ENCODE data around the gene TC2N. TPM values are rescaled to one million over a fixed set of nuclear protein-coding genes. Genes with fewer than 3 reads are reported as not detected.

The TC2N gene
- polyA plus RNA-seq, 1 donor from 2014 or later = 2.1 TPM

DNA sequence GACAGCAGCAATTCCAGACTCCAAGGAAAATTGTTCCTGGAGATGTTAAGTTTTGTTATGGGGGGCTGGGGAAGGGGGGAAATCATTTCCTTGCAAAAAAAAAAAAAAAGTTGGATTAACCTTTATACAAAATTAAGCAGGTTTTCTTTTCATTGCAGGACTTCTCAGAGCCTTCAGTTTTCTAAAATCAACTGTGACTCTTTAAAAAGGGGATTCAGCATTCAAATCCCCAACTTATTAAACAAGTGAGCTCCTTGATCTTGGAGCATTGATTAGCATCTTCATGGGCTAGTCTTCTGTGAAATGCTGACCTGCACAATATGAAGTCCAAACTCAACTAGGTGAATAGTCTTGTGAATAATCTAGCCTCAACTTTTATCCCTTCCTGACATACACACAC lies 7.1 kb downstream of the TC2N start:
- no peaks in the 10 kb centered on the region for H3K27me3 ChIP-seq (ENCODE audit: insufficient read depth, low read depth, low read length)
- H3K4me2 ChIP-seq (ENCODE audit: low read length) = no peak overlapping the region
- H3F3A ChIP-seq (ENCODE audit: insufficient read depth, low read length, poor library complexity, severe bottlenecking) = no peaks in the 10 kb centered on the region
- no peak overlapping the region for H3K27ac ChIP-seq (ENCODE audit: low read length)
- no peaks in the 10 kb centered on the region for H3K36me3 ChIP-seq (ENCODE audit: insufficient read depth, low read length)
- no peaks in the 10 kb centered on the region for H3K9me2 ChIP-seq (ENCODE audit: insufficient read depth, low read length)
- H3K9me3 ChIP-seq (ENCODE audit: low read length) = no peaks in the 10 kb centered on the region
- H3K9ac ChIP-seq (ENCODE audit: low read length) = no peak overlapping the region
- TF ChIP-seq MXI1 (conservative IDR thresholded peaks at IDR 0.05; ENCODE audit: poor library complexity, severe bottlenecking) (no peak), EZH2 (IDR thresholded peaks at IDR 0.05; ENCODE audit: borderline replicate concordance, insufficient read depth, low read length, poor library complexity, severe bottlenecking) (no peak), TAF1 (IDR thresholded peaks at IDR 0.05; ENCODE audit: low read depth) (no peak), EP300 (conservative IDR thresholded peaks at IDR 0.05; ENCODE audit: poor library complexity, severe bottlenecking) (no peak), SMC3 (conservative IDR thresholded peaks at IDR 0.05; ENCODE audit: poor library complexity) (no peak), POLR2AphosphoS5 (IDR thresholded peaks at IDR 0.05) (no peak), RAD21 (conservative IDR thresholded peaks at IDR 0.05) (no peak)
- TF ChIP-seq, protein P1, sequence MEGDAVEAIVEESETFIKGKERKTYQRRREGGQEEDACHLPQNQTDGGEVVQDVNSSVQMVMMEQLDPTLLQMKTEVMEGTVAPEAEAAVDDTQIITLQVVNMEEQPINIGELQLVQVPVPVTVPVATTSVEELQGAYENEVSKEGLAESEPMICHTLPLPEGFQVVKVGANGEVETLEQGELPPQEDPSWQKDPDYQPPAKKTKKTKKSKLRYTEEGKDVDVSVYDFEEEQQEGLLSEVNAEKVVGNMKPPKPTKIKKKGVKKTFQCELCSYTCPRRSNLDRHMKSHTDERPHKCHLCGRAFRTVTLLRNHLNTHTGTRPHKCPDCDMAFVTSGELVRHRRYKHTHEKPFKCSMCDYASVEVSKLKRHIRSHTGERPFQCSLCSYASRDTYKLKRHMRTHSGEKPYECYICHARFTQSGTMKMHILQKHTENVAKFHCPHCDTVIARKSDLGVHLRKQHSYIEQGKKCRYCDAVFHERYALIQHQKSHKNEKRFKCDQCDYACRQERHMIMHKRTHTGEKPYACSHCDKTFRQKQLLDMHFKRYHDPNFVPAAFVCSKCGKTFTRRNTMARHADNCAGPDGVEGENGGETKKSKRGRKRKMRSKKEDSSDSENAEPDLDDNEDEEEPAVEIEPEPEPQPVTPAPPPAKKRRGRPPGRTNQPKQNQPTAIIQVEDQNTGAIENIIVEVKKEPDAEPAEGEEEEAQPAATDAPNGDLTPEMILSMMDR (IDR thresholded peaks at IDR 0.05; ENCODE audit: poor library complexity, severe bottlenecking) = no peak
- TF ChIP-seq, protein P2, sequence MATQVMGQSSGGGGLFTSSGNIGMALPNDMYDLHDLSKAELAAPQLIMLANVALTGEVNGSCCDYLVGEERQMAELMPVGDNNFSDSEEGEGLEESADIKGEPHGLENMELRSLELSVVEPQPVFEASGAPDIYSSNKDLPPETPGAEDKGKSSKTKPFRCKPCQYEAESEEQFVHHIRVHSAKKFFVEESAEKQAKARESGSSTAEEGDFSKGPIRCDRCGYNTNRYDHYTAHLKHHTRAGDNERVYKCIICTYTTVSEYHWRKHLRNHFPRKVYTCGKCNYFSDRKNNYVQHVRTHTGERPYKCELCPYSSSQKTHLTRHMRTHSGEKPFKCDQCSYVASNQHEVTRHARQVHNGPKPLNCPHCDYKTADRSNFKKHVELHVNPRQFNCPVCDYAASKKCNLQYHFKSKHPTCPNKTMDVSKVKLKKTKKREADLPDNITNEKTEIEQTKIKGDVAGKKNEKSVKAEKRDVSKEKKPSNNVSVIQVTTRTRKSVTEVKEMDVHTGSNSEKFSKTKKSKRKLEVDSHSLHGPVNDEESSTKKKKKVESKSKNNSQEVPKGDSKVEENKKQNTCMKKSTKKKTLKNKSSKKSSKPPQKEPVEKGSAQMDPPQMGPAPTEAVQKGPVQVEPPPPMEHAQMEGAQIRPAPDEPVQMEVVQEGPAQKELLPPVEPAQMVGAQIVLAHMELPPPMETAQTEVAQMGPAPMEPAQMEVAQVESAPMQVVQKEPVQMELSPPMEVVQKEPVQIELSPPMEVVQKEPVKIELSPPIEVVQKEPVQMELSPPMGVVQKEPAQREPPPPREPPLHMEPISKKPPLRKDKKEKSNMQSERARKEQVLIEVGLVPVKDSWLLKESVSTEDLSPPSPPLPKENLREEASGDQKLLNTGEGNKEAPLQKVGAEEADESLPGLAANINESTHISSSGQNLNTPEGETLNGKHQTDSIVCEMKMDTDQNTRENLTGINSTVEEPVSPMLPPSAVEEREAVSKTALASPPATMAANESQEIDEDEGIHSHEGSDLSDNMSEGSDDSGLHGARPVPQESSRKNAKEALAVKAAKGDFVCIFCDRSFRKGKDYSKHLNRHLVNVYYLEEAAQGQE (IDR thresholded peaks at IDR 0.05; ENCODE audit: borderline replicate concordance) = no peak
- no peak overlapping the region for H3K4me3 ChIP-seq (ENCODE audit: low read length)
- no peaks in the 10 kb centered on the region for H4K20me1 ChIP-seq (ENCODE audit: insufficient read depth)
- no peak overlapping the region for H2AFZ ChIP-seq (ENCODE audit: low read depth, low read length)
- H3K79me2 ChIP-seq (replicated peaks; ENCODE audit: insufficient read depth, low read length) = no peaks in the 10 kb centered on the region

DNA sequence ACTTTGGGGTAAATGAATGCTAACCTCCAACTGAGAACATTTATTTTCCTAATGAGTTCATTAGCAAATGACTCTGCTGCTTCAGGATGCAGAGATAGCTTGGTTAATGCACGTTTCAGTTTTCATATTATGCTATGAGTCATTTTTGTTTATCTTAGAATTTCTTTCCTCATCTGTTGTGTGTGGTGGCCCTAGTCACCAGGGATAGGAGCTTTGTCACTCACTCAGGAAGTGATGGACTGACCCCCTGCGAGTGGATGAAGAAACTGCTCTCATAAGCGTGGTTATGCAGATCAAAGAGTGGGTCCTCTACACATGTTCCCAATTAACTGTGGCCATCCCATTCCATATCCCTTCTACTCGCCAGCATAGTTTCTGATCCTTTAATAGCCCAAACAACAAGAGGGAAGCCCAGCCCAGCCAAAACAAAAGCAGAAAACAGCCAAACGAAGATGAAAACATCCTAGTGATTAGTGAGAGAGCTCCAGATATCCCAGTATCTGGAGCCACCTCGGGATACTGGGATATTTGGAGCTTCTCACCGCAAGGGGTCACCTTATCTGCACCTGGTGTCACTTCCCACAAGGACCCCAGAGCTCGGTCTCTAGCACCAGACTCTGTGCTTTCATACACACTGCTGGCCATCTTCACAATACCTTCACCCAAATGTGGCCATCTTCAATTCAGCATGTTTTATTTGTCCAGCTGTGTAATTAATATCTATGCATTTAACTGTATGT lies 8.6 kb downstream of the TC2N start:
- H3K27ac ChIP-seq (ENCODE audit: low read length) = no peak overlapping the region
- H3K4me3 ChIP-seq (ENCODE audit: low read length) = no peak overlapping the region
- no peak overlapping the region for H3K9ac ChIP-seq (ENCODE audit: low read length)
- H3K36me3 ChIP-seq (ENCODE audit: insufficient read depth, low read length) = no peaks in the 10 kb centered on the region
- no peaks in the 10 kb centered on the region for H3K79me2 ChIP-seq (replicated peaks; ENCODE audit: insufficient read depth, low read length)
- TF ChIP-seq, protein P1 (IDR thresholded peaks at IDR 0.05; ENCODE audit: poor library complexity, severe bottlenecking) = no peak
- no peaks in the 10 kb centered on the region for H3K9me3 ChIP-seq (ENCODE audit: low read length)
- no peaks in the 10 kb centered on the region for H3F3A ChIP-seq (ENCODE audit: insufficient read depth, low read length, poor library complexity, severe bottlenecking)
- H3K4me2 ChIP-seq (ENCODE audit: low read length) = no peak overlapping the region
- H2AFZ ChIP-seq (ENCODE audit: low read depth, low read length) = no peak overlapping the region
- no peaks in the 10 kb centered on the region for H3K27me3 ChIP-seq (ENCODE audit: insufficient read depth, low read depth, low read length)
- H3K9me2 ChIP-seq (ENCODE audit: insufficient read depth, low read length) = no peaks in the 10 kb centered on the region
- H4K20me1 ChIP-seq (ENCODE audit: insufficient read depth) = no peaks in the 10 kb centered on the region

Measured in neural cell (in vitro differentiated cells).